Measurements from ENCODE around the gene TMEM89.

- TF ChIP-seq POLR2A (IDR thresholded peaks at IDR 0.05; ENCODE audit: low read depth, low read length): no peak
- no peak for TF ChIP-seq POLR2AphosphoS5 (IDR thresholded peaks at IDR 0.05; ENCODE audit: low read depth, low read length)
Measured at GRCh38 chr3:48599509-48600285, 21.9 kb downstream of the TMEM89 start.

Measured in GM12892 (cell line).